Bronchial epithelial cell (primary cell): Measurements from ENCODE around the gene TPST2. TPM values are rescaled to one million over a fixed set of nuclear protein-coding genes. Genes with fewer than 3 reads are reported as not detected.

Experiments
- DNase-seq: peaks from one replicate; pipeline ENCODE4 v3.0.0-alpha.2; 2010; ENCODE audit warnings: low read depth
- FAIRE-seq: peaks from 2 replicates; lab custom pipeline; 2011; peaks lifted over from hg19 to GRCh38; lab: Jason Lieb, UNC
- H3K27me3 ChIP-seq: 2 replicates; pipeline ENCODE4 v1.5.1; 2011; ENCODE audit warnings: low read length; ENCODE audit not compliant: control insufficient read depth, insufficient read depth
- H3K36me3 ChIP-seq: 2 replicates; pipeline ENCODE4 v1.5.1; 2011; ENCODE audit warnings: low read length; ENCODE audit not compliant: control insufficient read depth, insufficient read depth
- H3K4me3 ChIP-seq: 2 replicates; pipeline ENCODE4 v1.5.1; 2011; ENCODE audit warnings: mild to moderate bottlenecking, low read depth, low read length, control low read depth
- total RNA-seq: library from RNA; depleted of rRNA; stranded (reverse); fragments of >200 nt; gene quantifications from 2 replicates; pipeline ENCODE4 v1.2.1, GENCODE V29; 2014
- TF ChIP-seq, protein P1 (sequence below): IDR thresholded peaks from 2 replicates; pipeline ENCODE4 v1.5.1; 2011; ENCODE audit warnings: mild to moderate bottlenecking, moderate library complexity, low read length, control low read depth, inconsistent platforms; ENCODE audit not compliant: insufficient read depth, severe bottlenecking

The TPST2 gene
- total RNA-seq, 1 donor from 2014 or later: 18.4 TPM

- FAIRE-seq (peak; percentile 13), DNase-seq (peak; percentile 25)
- Histone ChIP-seq H3K36me3 (no peaks in the 10 kb centered on the region), H3K27me3 (peaks cover 2% of the 10 kb centered on the region), H3K4me3 (no peak overlapping the region)
- TF ChIP-seq, protein P1, sequence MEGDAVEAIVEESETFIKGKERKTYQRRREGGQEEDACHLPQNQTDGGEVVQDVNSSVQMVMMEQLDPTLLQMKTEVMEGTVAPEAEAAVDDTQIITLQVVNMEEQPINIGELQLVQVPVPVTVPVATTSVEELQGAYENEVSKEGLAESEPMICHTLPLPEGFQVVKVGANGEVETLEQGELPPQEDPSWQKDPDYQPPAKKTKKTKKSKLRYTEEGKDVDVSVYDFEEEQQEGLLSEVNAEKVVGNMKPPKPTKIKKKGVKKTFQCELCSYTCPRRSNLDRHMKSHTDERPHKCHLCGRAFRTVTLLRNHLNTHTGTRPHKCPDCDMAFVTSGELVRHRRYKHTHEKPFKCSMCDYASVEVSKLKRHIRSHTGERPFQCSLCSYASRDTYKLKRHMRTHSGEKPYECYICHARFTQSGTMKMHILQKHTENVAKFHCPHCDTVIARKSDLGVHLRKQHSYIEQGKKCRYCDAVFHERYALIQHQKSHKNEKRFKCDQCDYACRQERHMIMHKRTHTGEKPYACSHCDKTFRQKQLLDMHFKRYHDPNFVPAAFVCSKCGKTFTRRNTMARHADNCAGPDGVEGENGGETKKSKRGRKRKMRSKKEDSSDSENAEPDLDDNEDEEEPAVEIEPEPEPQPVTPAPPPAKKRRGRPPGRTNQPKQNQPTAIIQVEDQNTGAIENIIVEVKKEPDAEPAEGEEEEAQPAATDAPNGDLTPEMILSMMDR: no peak
Measured at GRCh38 chr22:26610072-26610958, 20.4 kb upstream of the TPST2 start.

- no peaks in the 10 kb centered on the region for H3K36me3 ChIP-seq
- DNase-seq (no peak), FAIRE-seq (no peak)
- TF ChIP-seq, protein P1: no peak
- no peak overlapping the region for H3K4me3 ChIP-seq
- no peaks in the 10 kb centered on the region for H3K27me3 ChIP-seq
Measured at GRCh38 chr22:26609287-26609686, 19.4 kb upstream of the TPST2 start.

- no peaks in the 10 kb centered on the region for H3K27me3 ChIP-seq
- no peak for DNase-seq
- no peak for FAIRE-seq
- no peaks in the 10 kb centered on the region for H3K36me3 ChIP-seq
- TF ChIP-seq, protein P1: no peak
- no peak overlapping the region for H3K4me3 ChIP-seq
Measured at GRCh38 chr22:26608129-26608528, 18.2 kb upstream of the TPST2 start.

DNA sequence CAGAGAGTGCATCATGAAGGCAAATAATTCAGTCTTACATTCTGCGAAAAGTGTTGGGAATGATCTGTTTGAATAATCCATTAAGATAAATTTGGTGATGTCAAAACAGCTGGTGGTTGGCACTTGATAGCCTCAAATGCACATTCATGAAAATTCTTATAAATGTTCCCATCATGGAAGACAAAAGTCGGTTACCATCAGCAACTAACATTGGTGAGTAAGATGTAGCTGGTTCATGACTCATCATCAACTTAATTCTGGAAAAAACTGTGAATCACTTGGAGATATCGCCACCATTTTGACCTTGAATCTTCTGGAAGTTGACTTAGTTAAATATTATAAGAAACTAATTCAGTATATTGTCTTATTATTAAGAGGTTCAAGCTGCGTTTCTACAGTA, 16.7 kb upstream of the TPST2 start:
- DNase-seq (peak; percentile 39), FAIRE-seq (no peak)
- Histone ChIP-seq H3K36me3 (no peaks in the 10 kb centered on the region), H3K27me3 (no peaks in the 10 kb centered on the region), H3K4me3 (no peak overlapping the region)
- TF ChIP-seq, protein P1: no peak

DNA sequence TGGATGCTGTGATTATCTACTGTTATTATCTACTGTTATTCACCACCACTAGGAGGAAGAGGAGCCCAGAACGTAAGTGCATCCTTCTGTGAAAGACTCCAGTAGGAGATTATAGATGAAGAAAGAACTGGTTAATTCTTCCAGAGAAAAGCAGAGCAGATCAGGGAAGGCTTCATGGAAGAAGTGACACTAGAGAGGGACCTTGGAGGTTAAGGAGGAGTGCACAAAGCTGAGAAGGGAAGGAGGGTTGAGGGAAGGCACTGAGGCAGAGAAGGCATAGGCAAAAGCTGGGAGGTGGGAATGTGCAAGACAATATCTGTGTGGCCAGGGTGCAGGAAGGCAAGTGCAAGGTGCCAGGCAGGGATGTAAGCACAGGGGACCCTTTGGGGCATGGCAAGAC, 14.4 kb upstream of the TPST2 start:
- FAIRE-seq (no peak), DNase-seq (no peak)
- TF ChIP-seq, protein P1: no peak
- Histone ChIP-seq H3K4me3 (no peak overlapping the region), H3K27me3 (no peaks in the 10 kb centered on the region), H3K36me3 (no peaks in the 10 kb centered on the region)
